Smooth muscle cell of trachea (primary cell): ENCODE results near the gene CCNB2. TPM values are rescaled to one million over a fixed set of nuclear protein-coding genes. Genes with fewer than 3 reads are reported as not detected.

Experiments used
- total RNA-seq: library from RNA; depleted of rRNA; stranded (reverse); fragments of >200 nt; gene quantifications from 2 replicates; pipeline ENCODE4 v1.2.1, GENCODE V29; 2014

The CCNB2 gene
- total RNA-seq: 5.1 and 71.3 TPM in 2 replicates

GRCh38 chr15:59104912-59105732 lies at the start of gene CCNB2:
Gene CCNB2 (plus strand): TSS chr15:59105146. CDS start chr15:59105269, 123 bp downstream.

Other genes with a start within 250 kb of the CCNB2 start
- gene SLTM, start 171.5 kb upstream of the CCNB2 start, total RNA-seq: 47.1 and 75.8 TPM in 2 replicates
- 19.4 and 20.7 TPM in 2 replicates for gene RNF111, start 117.5 kb upstream of the CCNB2 start, total RNA-seq
- not detected in 2 replicates for gene LDHAL6B, start 101.7 kb downstream of the CCNB2 start, total RNA-seq